Adrenal gland (tissue), 12 donors: Measurements from ENCODE around the gene AADAC. TPM values are rescaled to one million over a fixed set of nuclear protein-coding genes. Genes with fewer than 3 reads are reported as not detected.
"Not testable (repeated sequence)": the region's sequence is repeated elsewhere in the genome, so short reads cannot be mapped to it uniquely, and the experiment has no call there.

Source experiments
- DNase-seq, 7 donors: peaks; one replicate each; pipeline ENCODE4 v3.0.0-alpha.2; 2019 to 2020
- H3K27ac ChIP-seq, 5 donors: fragments of 200-600 bp; sonication (generic) in 4 of 5; 1 replicate in 3 of 5; 2 replicates in 2 of 5; pipeline versions ENCODE4 v1.5.1 to v1.8.0; 2016 to 2020; ENCODE audit warnings: mild to moderate bottlenecking in 1 of 5
- H3K27me3 ChIP-seq: fragments of 200-600 bp; 2 replicates; pipeline ENCODE4 v1.8.0; 2021
- H3K36me3 ChIP-seq, 2 donors: fragments of 200-600 bp; replicated peaks in 1 of 2; 1 replicate in 1 of 2; 2 replicates in 1 of 2; pipeline versions ENCODE4 v1.5.1 to v1.8.0; 2018 to 2022
- H3K4me1 ChIP-seq, 2 donors: fragments of 200-600 bp; replicated peaks in 1 of 2; 1 replicate in 1 of 2; 2 replicates in 1 of 2; pipeline versions ENCODE4 v1.5.1 to v1.8.0; 2018 to 2021
- H3K4me3 ChIP-seq, 4 donors: fragments of 200-600 bp; sonication (generic) in 3 of 4; one replicate each; pipeline ENCODE4 v1.5.1; 2016 to 2018
- H3K9me3 ChIP-seq, 3 donors: fragments of 200-600 bp; sonication (generic) in 1 of 3; replicated peaks in 1 of 3; 1 replicate in 2 of 3; 2 replicates in 1 of 3; pipeline versions ENCODE4 v1.5.1 to v1.8.0; 2016 to 2021
- CTCF ChIP-seq, 6 experiments: fragments of 450-650 bp in 4 of 6; fragments of 200-600 bp in 2 of 6; sonication (generic) in 1 of 6; IDR thresholded peaks; 1 replicate in 5 of 6; 2 replicates in 1 of 6; pipeline versions ENCODE4 v1.5.1 to v1.8.0; 2016 to 2021; ENCODE audit warnings: antibody characterized with exemption in 6 of 6, mild to moderate bottlenecking in 2 of 6, moderate library complexity in 1 of 6
- POLR2A ChIP-seq, 2 donors: fragments of 450-650 bp; IDR thresholded peaks; one replicate each; pipeline ENCODE4 v1.6.1; 2017; ENCODE audit warnings: antibody characterized with exemption in 2 of 2, mild to moderate bottlenecking in 2 of 2, moderate library complexity in 1 of 2
- WGBS, 4 donors: extraction: QIAGEN DNeasy Blood & Tissue Kit in 2 of 4; methylation state at CpG; one replicate each; pipeline versions ENCODE4 v1.1.5 to v1.1.7; 2013 to 2017; 5-methylcytosine and 5-hydroxymethylcytosine counted together
- intact Hi-C, 2 donors: fragments of 100-400 bp; cut with DNase I; formaldehyde crosslinking; loops; one replicate each; pipeline versions ENCODE4 v1.14.1 to v1.15.0; 2022 to 2023
- polyA plus RNA-seq, 3 donors: library from polyadenylated mRNA; stranded (reverse); fragments of 200-250 nt in 2 of 3; fragments of 350-450 nt in 1 of 3; fragmentation: Illumina TruSeq in 1 of 3; extraction: RNeasy Lipid Tissue Mini Kit (QIAGEN cat#74804) in 1 of 3; gene quantifications; one replicate each; pipeline ENCODE4 v1.2.3, GENCODE V29; 2013 to 2014
- total RNA-seq, 9 donors: library from RNA; depleted of rRNA in 4 of 9; stranded (reverse); fragments of >200 nt in 4 of 9; fragments of 120-200 nt in 1 of 9; fragmentation: NEBNext Ultra II Directional in 1 of 9; extraction: Animal tissue kit (Norgen Biotek cat#: 25700) in 1 of 9; gene quantifications; one replicate each; pipeline versions ENCODE4 v1.1.0 to v1.2.4, GENCODE V29; 2013 to 2023
- donor health status: healthy with polysubstance abuse.
- donor health status: Bipolar disorder and iron deficiency.
- donor health status: DM: yes; HTN: yes; CAD: no.
- donor health status: DM: no; HTN: no; CAD: no.
- donor health status: DM: no; HTN: no; CAD: no.
- donor health status: DM: yes; HTN: yes; CAD: no.

The AADAC gene
- total and polyA plus RNA-seq, 12 donors, result 26.9 to 1,013 (median 227) TPM

GRCh38 chr3:151843275-151843674 is 29.4 kb downstream of the AADAC start:
- Histone ChIP-seq H3K4me3 (no peak overlapping the region), H3K27ac (no peak overlapping the region), H3K9me3 (no peaks in the 10 kb centered on the region), H3K4me1 (peaks cover 9 to 11% of the 10 kb centered on the region in 2 donors), H3K36me3 (no peaks in the 10 kb centered on the region), H3K27me3 (no peaks in the 10 kb centered on the region)
- TF ChIP-seq POLR2A (IDR thresholded peaks at IDR 0.05) (no peak), CTCF (IDR thresholded peaks at IDR 0.05) (no peak)
- no peak for DNase-seq
- intact Hi-C loops, result no loop called here
- WGBS, 4 donors, result 9 to 28% (median 21%) methylated on average over 1 of the region's 1 CpG

- H3K36me3 ChIP-seq, result no peaks in the 10 kb centered on the region
- no peak for TF ChIP-seq CTCF (IDR thresholded peaks at IDR 0.05)
- no peak for TF ChIP-seq POLR2A (IDR thresholded peaks at IDR 0.05)
- no peak overlapping the region for H3K27ac ChIP-seq
- DNase-seq, result no peak
- intact Hi-C loops, result no loop called here
- H3K9me3 ChIP-seq, result no peaks in the 10 kb centered on the region
- no peak overlapping the region for H3K4me3 ChIP-seq
- 75 to 84% (median 77%) methylated on average over 3 of the region's 3 CpGs for WGBS, 4 donors
- no peaks in the 10 kb centered on the region for H3K27me3 ChIP-seq
- H3K4me1 ChIP-seq, result peaks cover 5 to 10% of the 10 kb centered on the region in 2 donors
Measured at GRCh38 chr3:151845306-151845905, 31.5 kb downstream of the AADAC start.

- H3K27me3 ChIP-seq, intact Hi-C loops, H3K4me3 ChIP-seq, H3K9me3 ChIP-seq, H3K27ac ChIP-seq, DNase-seq, H3K36me3 ChIP-seq, H3K4me1 ChIP-seq: not testable (repeated sequence)
- 85 to 94% (median 91%) methylated on average over 2 of the region's 2 CpGs for WGBS, 4 donors
Measured at GRCh38 chr3:151850065-151850464, 36.1 kb downstream of the AADAC start.

GRCh38 chr3:151852074-151852811 is 38.3 kb downstream of the AADAC start:
- DNase-seq, result no peak
- no peaks in the 10 kb centered on the region for H3K4me1 ChIP-seq
- TF ChIP-seq CTCF (IDR thresholded peaks at IDR 0.05) (no peak), POLR2A (IDR thresholded peaks at IDR 0.05) (no peak)
- 84 to 95% (median 87%) methylated on average over 6 to 11 of the region's 11 CpGs for WGBS, 4 donors
- H3K36me3 ChIP-seq, result no peaks in the 10 kb centered on the region
- no peaks in the 10 kb centered on the region for H3K9me3 ChIP-seq
- H3K4me3 ChIP-seq, result no peak overlapping the region
- intact Hi-C loops, result no loop called here
- H3K27ac ChIP-seq, result no peak overlapping the region
- H3K27me3 ChIP-seq, result no peaks in the 10 kb centered on the region

GRCh38 chr3:151856118-151856517 is 42.2 kb downstream of the AADAC start:
- DNase-seq, result no peak
- intact Hi-C loops, result no loop called here
- no peak overlapping the region for H3K4me3 ChIP-seq
- H3K27me3 ChIP-seq, result no peaks in the 10 kb centered on the region
- H3K36me3 ChIP-seq, result no peaks in the 10 kb centered on the region
- TF ChIP-seq POLR2A (IDR thresholded peaks at IDR 0.05) (no peak), CTCF (IDR thresholded peaks at IDR 0.05) (no peak)
- H3K9me3 ChIP-seq, result no peaks in the 10 kb centered on the region
- no peak overlapping the region for H3K27ac ChIP-seq
- peaks cover 0 to 7% of the 10 kb centered on the region in 2 donors for H3K4me1 ChIP-seq
- WGBS, 4 donors, result 90 to 94% (median 91%) methylated on average over 3 of the region's 3 CpGs
